Mammary epithelial cell (primary cell): ENCODE results near the gene LY9.

Source experiments
- EZH2 ChIP-seq: IDR thresholded peaks from 2 replicates; pipeline ENCODE4 v1.6.1; 2012; ENCODE audit warnings: low read length, inconsistent platforms, borderline replicate concordance
- TF ChIP-seq, protein P1 (sequence below), 2 donors: IDR thresholded peaks in 1 of 2; conservative IDR thresholded peaks in 1 of 2; 2 replicates each; pipeline ENCODE4 v1.5.1; 2011 to 2012; ENCODE audit warnings: inconsistent platforms in 2 of 2, low read length in 2 of 2, mild to moderate bottlenecking in 2 of 2, control low read depth in 1 of 2, low read depth in 1 of 2; ENCODE audit not compliant: insufficient read depth in 1 of 2; ENCODE audit errors: extremely low read depth in 1 of 2

DNA sequence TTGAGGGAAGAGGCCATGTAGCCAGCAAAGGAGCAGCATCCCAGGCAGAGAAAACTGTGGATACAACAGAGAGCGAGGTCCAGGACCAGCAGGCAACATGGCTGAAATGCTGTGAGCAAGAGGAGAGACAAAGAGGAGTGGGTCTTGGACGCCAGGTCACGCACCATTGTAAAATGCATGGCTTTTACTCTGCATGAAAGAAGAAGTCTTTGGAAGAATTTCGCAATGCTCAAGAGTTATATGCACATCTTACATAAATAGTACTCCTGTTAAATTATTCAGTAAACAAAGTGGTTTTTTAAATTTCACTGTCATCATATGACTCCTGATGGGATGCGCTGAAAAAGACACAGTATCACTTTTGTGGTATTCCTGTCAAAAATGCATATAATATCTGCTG is 63.2 kb downstream of the LY9 start:
- TF ChIP-seq, protein P1, sequence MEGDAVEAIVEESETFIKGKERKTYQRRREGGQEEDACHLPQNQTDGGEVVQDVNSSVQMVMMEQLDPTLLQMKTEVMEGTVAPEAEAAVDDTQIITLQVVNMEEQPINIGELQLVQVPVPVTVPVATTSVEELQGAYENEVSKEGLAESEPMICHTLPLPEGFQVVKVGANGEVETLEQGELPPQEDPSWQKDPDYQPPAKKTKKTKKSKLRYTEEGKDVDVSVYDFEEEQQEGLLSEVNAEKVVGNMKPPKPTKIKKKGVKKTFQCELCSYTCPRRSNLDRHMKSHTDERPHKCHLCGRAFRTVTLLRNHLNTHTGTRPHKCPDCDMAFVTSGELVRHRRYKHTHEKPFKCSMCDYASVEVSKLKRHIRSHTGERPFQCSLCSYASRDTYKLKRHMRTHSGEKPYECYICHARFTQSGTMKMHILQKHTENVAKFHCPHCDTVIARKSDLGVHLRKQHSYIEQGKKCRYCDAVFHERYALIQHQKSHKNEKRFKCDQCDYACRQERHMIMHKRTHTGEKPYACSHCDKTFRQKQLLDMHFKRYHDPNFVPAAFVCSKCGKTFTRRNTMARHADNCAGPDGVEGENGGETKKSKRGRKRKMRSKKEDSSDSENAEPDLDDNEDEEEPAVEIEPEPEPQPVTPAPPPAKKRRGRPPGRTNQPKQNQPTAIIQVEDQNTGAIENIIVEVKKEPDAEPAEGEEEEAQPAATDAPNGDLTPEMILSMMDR (conservative IDR thresholded peaks at IDR 0.05 in 1 of 2, IDR thresholded peaks at IDR 0.05 in 1 of 2; ENCODE audit: extremely low read depth in 1 of 2, insufficient read depth in 1 of 2, low read depth in 1 of 2, low read length in 2 of 2): no peak
- TF ChIP-seq EZH2: no peak
